ENCODE data around the gene THUMPD3. TPM values are rescaled to one million over a fixed set of nuclear protein-coding genes. Genes with fewer than 3 reads are reported as not detected.

THUMPD3 gene
- total RNA-seq, 1 donor from 2014 or later, result 56.5 TPM

DNA sequence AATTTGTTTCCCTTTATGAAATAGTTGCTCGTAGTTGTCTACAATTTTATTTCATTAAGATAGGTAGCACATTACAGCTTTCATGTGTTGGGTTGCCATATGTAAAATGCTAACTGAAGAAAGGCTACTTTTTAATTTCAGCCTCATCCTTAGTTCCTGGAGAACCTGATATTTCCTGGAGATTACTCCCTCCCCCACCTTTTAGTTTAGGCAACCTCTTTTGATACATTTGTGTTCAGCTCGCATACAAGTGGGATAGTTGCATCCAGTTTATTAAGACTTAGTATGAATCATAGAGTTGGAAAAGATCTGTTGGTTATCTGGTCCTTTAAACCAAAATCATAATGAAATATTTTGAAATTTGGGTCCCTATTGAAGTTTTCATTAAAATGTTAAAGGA is 40.6 kb downstream of the THUMPD3 start:
- no peak overlapping the region for H3K4me3 Mint-ChIP-seq (ENCODE audit: low read depth)
- intact Hi-C loops (cut with micrococcal nuclease), result no loop called here
- H3K27me3 Mint-ChIP-seq (ENCODE audit: low read depth), result no peaks in the 10 kb centered on the region
- peaks cover 57% of the 10 kb centered on the region for H3K4me1 Mint-ChIP-seq (ENCODE audit: low read depth)
- H3K36me3 Mint-ChIP-seq (ENCODE audit: low read depth), result peaks cover 37% of the 10 kb centered on the region
- DNase-seq (ENCODE audit: low spot score), result no peak
- H3K27ac Mint-ChIP-seq, result no peak overlapping the region
- no peaks in the 10 kb centered on the region for H3K9me3 Mint-ChIP-seq

DNA sequence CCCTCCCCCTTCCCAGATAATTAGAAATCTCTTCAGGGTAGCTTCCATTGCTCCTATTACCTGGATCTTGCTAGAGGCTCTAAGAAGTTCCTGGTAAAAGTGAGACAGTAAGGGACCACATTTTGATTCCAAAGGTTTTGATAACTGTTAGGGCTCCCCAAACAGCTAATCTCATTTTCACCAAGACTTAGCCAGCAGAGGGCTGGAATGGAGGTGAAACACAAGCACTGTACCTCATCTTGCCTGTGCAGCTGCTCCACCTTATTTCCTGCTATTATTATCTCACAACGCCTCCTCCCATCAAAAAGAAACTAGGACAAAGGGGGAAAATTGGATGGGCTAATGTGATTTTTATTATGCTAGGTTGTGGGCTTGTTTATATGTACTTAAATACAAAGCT is 41.8 kb downstream of the THUMPD3 start:
- no peak overlapping the region for H3K27ac Mint-ChIP-seq
- no peaks in the 10 kb centered on the region for H3K9me3 Mint-ChIP-seq
- H3K27me3 Mint-ChIP-seq (ENCODE audit: low read depth), result no peaks in the 10 kb centered on the region
- H3K36me3 Mint-ChIP-seq (ENCODE audit: low read depth), result peaks cover 38% of the 10 kb centered on the region
- H3K4me1 Mint-ChIP-seq (ENCODE audit: low read depth), result peaks cover 58% of the 10 kb centered on the region
- H3K4me3 Mint-ChIP-seq (ENCODE audit: low read depth), result peak overlapping the region; percentile 8
- DNase-seq (ENCODE audit: low spot score), result no peak
- intact Hi-C loops (cut with micrococcal nuclease), result no loop called here

DNA sequence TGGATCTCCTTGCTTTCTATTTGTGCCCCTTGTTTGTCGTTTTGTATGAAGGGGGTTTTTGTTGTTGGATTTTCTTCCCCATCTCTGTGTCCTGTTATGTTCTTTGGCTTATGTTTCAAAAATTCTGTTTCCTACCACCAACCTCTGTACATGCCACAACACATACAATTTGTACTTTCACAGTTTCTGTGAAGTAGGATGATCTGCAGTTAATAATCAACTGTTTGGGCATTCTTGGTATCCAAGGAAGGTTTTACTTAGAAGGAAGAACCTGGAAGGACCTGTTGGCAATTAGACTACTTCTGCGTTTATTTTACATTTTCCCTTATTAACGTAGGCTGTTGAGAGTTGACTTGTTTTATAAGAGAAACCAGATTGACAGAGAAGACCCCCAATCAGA is 42.9 kb downstream of the THUMPD3 start:
- Mint-ChIP-seq H3K27ac (no peak overlapping the region), H3K9me3 (no peaks in the 10 kb centered on the region), H3K36me3 (ENCODE audit: low read depth) (peaks cover 42% of the 10 kb centered on the region), H3K4me3 (ENCODE audit: low read depth) (no peak overlapping the region), H3K4me1 (ENCODE audit: low read depth) (peaks cover 58% of the 10 kb centered on the region), H3K27me3 (ENCODE audit: low read depth) (no peaks in the 10 kb centered on the region)
- intact Hi-C loops (cut with micrococcal nuclease), result no loop called here
- no peak for DNase-seq (ENCODE audit: low spot score)

DNA sequence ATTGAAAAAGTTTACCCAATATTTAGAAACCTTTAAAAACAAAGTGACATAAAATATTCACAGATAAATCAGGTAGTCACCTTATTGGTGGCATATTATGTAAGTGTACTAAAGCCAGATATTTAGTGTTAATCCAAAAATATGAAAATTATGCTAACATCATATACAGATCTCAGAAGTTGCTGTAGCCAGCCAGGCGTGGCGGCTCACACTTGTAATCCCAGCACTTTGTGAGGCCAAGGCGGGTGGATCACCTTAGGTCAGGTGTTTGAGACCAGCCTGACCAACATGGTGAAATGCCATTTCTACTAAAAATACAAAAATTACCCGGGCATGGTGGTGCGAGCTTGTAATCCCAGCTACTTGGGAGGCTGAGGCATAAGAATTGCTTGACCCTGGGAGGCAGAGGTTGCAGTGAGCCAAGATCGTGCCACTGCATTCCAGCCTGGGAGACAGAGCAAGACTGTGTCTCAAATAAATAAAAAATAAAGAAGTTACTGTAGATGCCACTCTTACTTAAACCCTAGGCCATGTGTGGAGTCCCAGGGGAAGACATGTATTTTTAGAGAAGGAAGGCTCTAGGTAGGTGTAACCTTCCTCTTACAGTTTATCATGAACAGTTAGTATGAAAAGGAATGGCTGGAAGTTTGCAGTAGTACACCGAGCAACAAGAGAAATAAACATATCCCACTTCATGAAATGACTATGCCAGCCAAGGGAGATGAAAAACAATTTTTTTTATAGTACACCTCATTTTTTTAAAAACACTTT is 44.2 kb downstream of the THUMPD3 start:
- no peak for DNase-seq (ENCODE audit: low spot score)
- intact Hi-C loops (cut with micrococcal nuclease), result no loop called here
- Mint-ChIP-seq H3K9me3 (no peaks in the 10 kb centered on the region), H3K4me3 (ENCODE audit: low read depth) (no peak overlapping the region), H3K4me1 (ENCODE audit: low read depth) (peaks cover 48% of the 10 kb centered on the region), H3K27ac (no peak overlapping the region), H3K27me3 (ENCODE audit: low read depth) (no peaks in the 10 kb centered on the region), H3K36me3 (ENCODE audit: low read depth) (peaks cover 40% of the 10 kb centered on the region)

DNA sequence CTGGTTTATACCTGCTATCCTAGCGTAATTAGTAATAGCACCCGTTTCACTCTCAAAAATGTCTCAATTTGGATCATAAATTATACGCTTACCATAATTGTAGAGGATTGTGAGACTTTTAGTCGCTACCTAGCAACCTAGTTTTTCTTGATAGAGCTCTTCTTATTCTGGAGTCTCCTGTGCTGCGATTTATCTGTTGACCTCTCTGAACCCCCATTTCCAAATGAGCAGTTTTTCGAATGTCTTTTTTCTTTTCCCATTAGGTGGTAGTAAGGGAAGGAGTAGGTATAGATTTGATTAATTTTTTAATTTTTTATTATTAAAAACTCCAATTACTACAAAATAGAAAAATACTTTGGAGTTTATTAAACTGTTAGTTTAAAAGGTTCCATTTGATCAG is 45.2 kb downstream of the THUMPD3 start:
- Mint-ChIP-seq H3K4me3 (ENCODE audit: low read depth) (no peak overlapping the region), H3K9me3 (no peaks in the 10 kb centered on the region), H3K27ac (no peak overlapping the region), H3K27me3 (ENCODE audit: low read depth) (no peaks in the 10 kb centered on the region), H3K4me1 (ENCODE audit: low read depth) (peaks cover 41% of the 10 kb centered on the region), H3K36me3 (ENCODE audit: low read depth) (peaks cover 37% of the 10 kb centered on the region)
- DNase-seq (ENCODE audit: low spot score), result no peak
- intact Hi-C loops (cut with micrococcal nuclease), result no loop called here

DNA sequence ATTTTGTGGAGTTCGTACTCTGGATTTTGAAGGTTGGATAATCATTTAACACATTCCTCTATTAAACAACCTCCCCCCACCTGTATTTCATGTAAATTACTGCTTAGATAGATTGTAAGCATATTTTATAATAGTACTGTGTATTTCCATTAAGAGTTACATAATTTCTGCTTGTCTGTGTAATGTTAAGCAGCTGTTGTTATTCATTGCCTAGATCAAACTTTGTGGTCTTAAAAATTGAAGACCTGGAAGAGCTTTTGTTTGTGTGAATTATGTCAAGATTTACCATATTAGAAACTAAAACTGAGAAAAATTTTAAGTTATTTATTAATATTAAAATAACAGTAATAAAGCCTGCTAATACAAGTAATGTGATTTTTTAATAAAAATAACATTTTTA is 45.7 kb downstream of the THUMPD3 start:
- Mint-ChIP-seq H3K27ac (no peak overlapping the region), H3K27me3 (ENCODE audit: low read depth) (no peaks in the 10 kb centered on the region), H3K36me3 (ENCODE audit: low read depth) (peaks cover 41% of the 10 kb centered on the region), H3K9me3 (no peaks in the 10 kb centered on the region), H3K4me3 (ENCODE audit: low read depth) (no peak overlapping the region), H3K4me1 (ENCODE audit: low read depth) (peaks cover 43% of the 10 kb centered on the region)
- no peak for DNase-seq (ENCODE audit: low spot score)
- intact Hi-C loops (cut with micrococcal nuclease), result no loop called here

DNA sequence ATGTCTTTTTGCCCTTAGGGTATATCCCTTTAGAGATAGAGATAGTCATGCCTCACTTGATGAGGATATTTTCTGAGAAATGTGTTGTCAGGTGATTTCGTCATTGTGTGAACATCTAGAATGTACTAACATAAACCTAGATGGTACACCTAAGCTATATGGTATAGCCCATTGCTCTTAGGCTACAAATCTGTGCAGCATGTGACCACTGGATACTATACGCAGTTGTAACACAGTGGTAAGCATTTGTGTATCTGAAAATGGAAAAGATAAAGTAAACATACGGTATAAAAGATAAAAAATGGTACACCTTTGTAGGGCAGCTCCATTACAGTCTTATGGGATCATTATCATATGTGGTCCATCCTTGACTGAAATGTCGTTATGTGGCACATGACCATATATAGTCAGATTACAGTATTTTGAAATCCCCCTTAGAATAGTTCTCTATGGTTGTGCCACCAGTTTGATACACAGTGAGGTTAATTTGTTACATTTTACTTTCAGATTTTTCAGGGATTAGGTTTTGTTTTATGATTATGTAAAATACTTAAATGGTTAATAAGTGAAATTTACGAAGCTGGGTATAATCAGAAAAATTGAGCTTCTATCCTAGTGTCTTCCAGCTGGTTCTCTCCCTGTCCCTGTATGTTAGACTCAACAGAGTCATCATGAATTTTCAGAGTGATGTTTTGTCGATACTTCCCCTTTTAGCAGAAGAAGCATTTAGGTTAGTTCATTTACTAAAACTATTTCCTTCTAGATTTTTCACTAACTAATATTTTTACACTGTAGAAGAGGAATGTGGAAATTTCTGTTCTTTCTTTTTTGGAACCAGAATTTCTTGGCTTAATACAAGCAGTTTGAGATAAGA is 47.4 kb downstream of the THUMPD3 start:
- H3K27ac Mint-ChIP-seq, result no peak overlapping the region
- intact Hi-C loops (cut with micrococcal nuclease), result no loop called here
- DNase-seq (ENCODE audit: low spot score), result no peak
- peaks cover 47% of the 10 kb centered on the region for H3K36me3 Mint-ChIP-seq (ENCODE audit: low read depth)
- no peaks in the 10 kb centered on the region for H3K9me3 Mint-ChIP-seq
- no peak overlapping the region for H3K4me3 Mint-ChIP-seq (ENCODE audit: low read depth)
- peaks cover 39% of the 10 kb centered on the region for H3K4me1 Mint-ChIP-seq (ENCODE audit: low read depth)
- no peaks in the 10 kb centered on the region for H3K27me3 Mint-ChIP-seq (ENCODE audit: low read depth)

DNA sequence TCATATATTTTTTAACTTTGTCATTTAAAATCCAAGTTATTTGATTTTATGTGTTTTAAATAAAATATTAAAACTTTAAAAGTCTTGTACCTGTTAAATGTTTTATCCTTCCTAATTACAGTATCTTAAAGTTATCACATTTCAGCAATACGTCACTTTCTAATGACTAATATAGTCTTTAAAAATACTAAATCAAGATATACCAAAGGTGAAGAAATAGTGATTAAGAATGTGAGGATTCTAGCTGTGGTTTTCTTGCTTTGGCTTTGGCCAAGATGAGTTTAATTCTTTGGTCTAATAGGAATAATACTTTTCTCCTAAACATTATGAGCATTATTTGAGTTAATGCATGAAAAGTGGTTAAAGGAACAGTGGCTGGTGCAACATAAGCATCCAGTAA is 48.4 kb downstream of the THUMPD3 start:
- no peaks in the 10 kb centered on the region for H3K27me3 Mint-ChIP-seq (ENCODE audit: low read depth)
- peaks cover 42% of the 10 kb centered on the region for H3K4me1 Mint-ChIP-seq (ENCODE audit: low read depth)
- H3K4me3 Mint-ChIP-seq (ENCODE audit: low read depth), result no peak overlapping the region
- H3K9me3 Mint-ChIP-seq, result no peaks in the 10 kb centered on the region
- DNase-seq (ENCODE audit: low spot score), result no peak
- peaks cover 50% of the 10 kb centered on the region for H3K36me3 Mint-ChIP-seq (ENCODE audit: low read depth)
- intact Hi-C loops (cut with micrococcal nuclease), result no loop called here
- H3K27ac Mint-ChIP-seq, result no peak overlapping the region

DNA sequence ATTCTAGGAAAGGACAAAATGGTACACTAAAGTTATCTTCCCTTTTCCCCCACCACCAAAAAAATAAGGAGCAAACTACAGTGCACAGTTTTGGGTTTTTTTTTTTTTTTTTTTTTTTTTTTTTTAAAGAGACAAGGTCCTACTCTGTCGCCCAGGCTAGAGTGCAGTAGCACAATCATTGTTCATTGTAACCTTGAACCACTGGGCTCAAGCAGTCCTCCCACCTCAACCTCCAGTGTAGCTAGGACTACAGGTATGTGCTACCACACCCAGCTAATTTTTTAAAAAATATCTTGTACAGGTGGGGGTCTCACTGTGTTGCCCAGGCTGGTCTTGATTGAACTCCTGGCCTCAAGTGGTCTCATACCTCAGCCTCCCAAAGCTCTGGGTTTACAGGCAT is 49.4 kb downstream of the THUMPD3 start:
- H3K27me3 Mint-ChIP-seq (ENCODE audit: low read depth), result no peaks in the 10 kb centered on the region
- peaks cover 37% of the 10 kb centered on the region for H3K4me1 Mint-ChIP-seq (ENCODE audit: low read depth)
- no peak overlapping the region for H3K4me3 Mint-ChIP-seq (ENCODE audit: low read depth)
- H3K27ac Mint-ChIP-seq, result no peak overlapping the region
- H3K36me3 Mint-ChIP-seq (ENCODE audit: low read depth), result peaks cover 44% of the 10 kb centered on the region
- H3K9me3 Mint-ChIP-seq, result no peaks in the 10 kb centered on the region
- no peak for DNase-seq (ENCODE audit: low spot score)
- intact Hi-C loops (cut with micrococcal nuclease), result no loop called here

DNA sequence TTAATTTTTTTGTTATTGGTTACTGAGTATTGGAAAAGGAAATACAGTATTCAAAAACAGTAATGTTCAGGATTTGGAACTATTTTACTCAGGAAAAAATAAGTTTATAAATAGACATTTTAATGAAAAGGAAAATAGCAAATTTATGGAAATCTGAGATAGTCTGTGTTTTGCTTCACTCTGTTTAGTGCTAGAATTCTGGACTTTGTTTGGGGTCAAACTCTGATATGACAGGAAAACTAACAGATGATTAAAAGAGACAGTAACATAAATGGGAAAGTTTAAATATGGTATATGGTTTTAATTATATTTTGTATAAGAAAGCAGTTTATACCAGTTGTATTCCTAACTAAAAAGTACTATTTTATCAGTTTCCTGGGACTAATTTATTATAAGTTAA is 52.0 kb downstream of the THUMPD3 start:
- Mint-ChIP-seq H3K27ac (no peak overlapping the region), H3K27me3 (ENCODE audit: low read depth) (no peaks in the 10 kb centered on the region), H3K4me3 (ENCODE audit: low read depth) (no peak overlapping the region), H3K36me3 (ENCODE audit: low read depth) (peaks cover 33% of the 10 kb centered on the region), H3K4me1 (ENCODE audit: low read depth) (peaks cover 32% of the 10 kb centered on the region), H3K9me3 (no peaks in the 10 kb centered on the region)
- DNase-seq (ENCODE audit: low spot score), result no peak
- intact Hi-C loops (cut with micrococcal nuclease), result no loop called here

DNA sequence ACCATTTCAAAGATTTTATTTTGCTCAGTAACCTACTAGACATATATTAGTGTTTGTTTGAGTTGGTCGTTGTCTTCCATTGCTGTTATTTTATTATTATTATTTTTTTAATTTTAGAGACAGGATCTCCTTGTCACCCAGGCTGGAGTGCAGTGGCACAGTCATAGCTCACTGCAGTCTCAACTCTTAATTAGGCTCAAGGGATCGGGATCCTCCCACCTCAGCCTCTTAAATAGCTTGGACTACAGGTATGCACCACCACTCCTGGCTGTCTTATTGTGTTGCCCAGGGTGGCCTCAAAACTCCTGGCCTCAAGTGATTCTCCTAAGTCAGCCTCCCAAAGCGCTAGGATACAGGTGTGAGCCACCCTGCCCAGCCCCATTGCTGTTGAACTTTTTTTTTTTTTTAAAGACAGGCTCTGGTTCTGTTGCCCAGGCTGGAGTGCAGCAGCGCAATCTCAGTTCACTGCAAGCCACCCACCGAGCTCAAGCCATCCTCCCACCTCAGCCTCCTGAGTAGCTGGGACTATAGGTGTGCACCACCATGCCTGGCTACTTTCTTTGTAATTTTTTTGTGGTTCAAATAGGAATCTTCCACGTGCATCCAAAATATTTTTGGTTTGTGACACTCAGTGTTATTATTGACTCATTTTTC is 52.8 kb downstream of the THUMPD3 start:
- peaks cover 30% of the 10 kb centered on the region for H3K4me1 Mint-ChIP-seq (ENCODE audit: low read depth)
- H3K27ac Mint-ChIP-seq, result peak overlapping the region; percentile 27
- no peak overlapping the region for H3K4me3 Mint-ChIP-seq (ENCODE audit: low read depth)
- intact Hi-C loops (cut with micrococcal nuclease), result no loop called here
- no peak for DNase-seq (ENCODE audit: low spot score)
- peaks cover 25% of the 10 kb centered on the region for H3K36me3 Mint-ChIP-seq (ENCODE audit: low read depth)
- H3K27me3 Mint-ChIP-seq (ENCODE audit: low read depth), result no peaks in the 10 kb centered on the region
- no peaks in the 10 kb centered on the region for H3K9me3 Mint-ChIP-seq

DNA sequence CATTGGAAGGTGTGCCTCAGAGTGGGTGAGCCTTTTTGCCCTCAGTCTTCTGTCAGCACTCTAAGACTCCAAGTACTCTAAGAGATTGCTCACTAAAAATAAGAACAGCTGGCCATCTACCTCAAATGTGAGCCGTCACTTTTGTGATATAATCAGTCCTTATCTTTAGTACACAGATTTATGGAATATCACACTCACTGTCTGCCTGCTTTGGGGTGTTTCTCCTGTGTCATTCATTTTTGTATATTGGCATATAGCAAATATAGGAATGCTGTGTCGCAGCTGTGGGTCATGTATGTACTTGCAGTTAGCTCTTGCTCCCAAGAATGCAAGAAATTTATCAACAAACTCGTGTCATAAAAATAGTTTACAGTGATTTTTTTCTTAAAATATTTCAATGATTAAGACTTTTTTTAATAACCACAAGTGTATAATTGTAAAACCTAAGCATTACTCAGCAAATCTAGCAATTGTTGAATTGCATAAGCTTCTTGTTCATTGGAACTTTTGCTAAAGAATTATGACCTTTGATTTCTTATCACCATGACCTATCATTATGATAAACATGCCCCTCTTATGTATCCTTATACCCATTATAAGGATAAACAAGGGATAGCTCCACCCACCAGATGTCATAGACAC is 53.4 kb downstream of the THUMPD3 start:
- Mint-ChIP-seq H3K36me3 (ENCODE audit: low read depth) (peaks cover 25% of the 10 kb centered on the region), H3K4me1 (ENCODE audit: low read depth) (peaks cover 35% of the 10 kb centered on the region), H3K4me3 (ENCODE audit: low read depth) (no peak overlapping the region), H3K9me3 (no peaks in the 10 kb centered on the region), H3K27me3 (ENCODE audit: low read depth) (no peaks in the 10 kb centered on the region), H3K27ac (peak overlapping the region; percentile 27)
- DNase-seq (ENCODE audit: low spot score), result no peak
- intact Hi-C loops (cut with micrococcal nuclease), result no loop called here

All from activated T-helper 2 cell treated with anti-CD3 and anti-CD28 coated beads, Interferon-gamma antibody, Interleukin-2, Interleukin-4, amounts not matched to agents 10 μg/mL and 5 μg/mL and 100 μg/mL, durations not matched to agents 14 hours and 24 hours and 36 hours (primary cell).